ENCODE results near the gene CYP2S1. TPM values are rescaled to one million over a fixed set of nuclear protein-coding genes. Genes with fewer than 3 reads are reported as not detected.
"Not testable (repeated sequence)": the region's sequence is repeated elsewhere in the genome, so short reads cannot be mapped to it uniquely, and the experiment has no call there.

The CYP2S1 gene
- total and polyA plus RNA-seq, 9 of the 15 experiments (the other 6 are each of a cell fraction or from before 2014, with no cell fraction given) = 0.07 to 1.9 (median 0.41) TPM

DNA sequence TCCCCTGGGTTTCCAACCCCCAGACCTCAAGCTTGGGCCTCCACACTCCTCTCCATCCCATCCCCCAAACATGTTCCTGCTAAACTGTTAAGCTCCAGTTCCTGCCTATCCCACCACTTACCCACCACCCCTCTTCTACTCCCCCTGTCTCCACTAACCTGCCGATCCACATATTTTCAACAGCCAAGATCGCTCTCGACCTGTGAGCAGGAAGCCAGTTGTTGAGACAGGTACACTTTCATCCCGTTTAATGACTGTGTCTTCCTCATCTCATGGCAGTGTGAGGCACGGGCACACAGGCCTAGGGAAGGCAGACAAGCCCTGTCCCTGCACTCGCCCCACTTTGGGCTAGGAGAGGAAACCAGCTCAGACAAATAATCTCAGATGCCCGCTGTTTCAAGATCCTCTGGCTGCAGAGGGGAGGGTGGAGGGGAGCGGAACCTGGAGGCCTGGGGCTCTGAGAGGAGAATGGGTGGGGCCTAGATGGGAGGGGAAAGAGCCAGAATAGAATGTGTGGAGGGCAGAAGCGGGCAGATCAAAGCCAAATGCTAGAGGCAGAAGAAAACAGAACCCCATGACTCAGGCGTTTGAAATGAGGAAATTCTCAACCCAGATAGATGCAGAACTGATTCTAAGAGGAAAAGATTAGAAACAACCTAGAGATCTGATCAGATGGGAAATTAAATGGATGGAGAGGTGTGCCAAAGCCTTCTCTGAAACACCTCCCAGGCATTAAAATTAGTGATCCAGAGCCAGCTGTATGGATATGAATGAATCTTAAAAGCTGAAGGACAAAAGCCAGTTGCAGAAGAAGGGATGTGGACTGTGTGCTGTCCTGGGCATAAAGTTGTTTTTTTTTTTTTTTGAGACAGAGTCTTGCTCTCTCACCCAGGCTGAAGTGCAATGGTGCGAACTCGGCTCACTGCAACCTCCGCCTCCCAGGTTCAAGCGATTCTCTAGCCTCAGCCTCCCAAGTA, 16.9 kb upstream of the CYP2S1 start:
- WGBS (ENCODE audit: insufficient coverage, low coverage, missing lambda C conversion rate) = 6% methylated on average over 14 of the region's 14 CpGs
- Histone ChIP-seq H3K9ac (ENCODE audit: insufficient read depth in 1 of 2, low read depth in 2 of 2, low read length in 2 of 2) (no peak overlapping the region), H3K79me2 (ENCODE audit: control insufficient read depth, insufficient read depth, low read length) (no peaks in the 10 kb centered on the region), H3K27me3 (ENCODE audit: control insufficient read depth in 2 of 2, insufficient read depth in 2 of 2, low read length in 2 of 2) (peaks cover 4 to 21% of the 10 kb centered on the region in 2 experiments; a peak in 4 of 5 replicates), H3K36me3 (ENCODE audit: control insufficient read depth, insufficient read depth, low read length) (no peaks in the 10 kb centered on the region), H3K4me1 (replicated peaks in 1 of 2; ENCODE audit: control insufficient read depth in 2 of 2, insufficient read depth in 2 of 2, low read length in 2 of 2) (no peaks in the 10 kb centered on the region; a peak in 1 of 5 replicates), H2AFZ (ENCODE audit: low read depth, low read length) (no peak overlapping the region), H3K9me3 (replicated peaks; ENCODE audit: control insufficient read depth, insufficient read depth, low read depth, low read length) (no peaks in the 10 kb centered on the region), H3K9me1 (ENCODE audit: control insufficient read depth, insufficient read depth, low read length) (no peaks in the 10 kb centered on the region), H3K4me2 (ENCODE audit: insufficient read depth, low read length) (no peak overlapping the region), H3K4me3 (no peak overlapping the region), H4K20me1 (replicated peaks; ENCODE audit: control insufficient read depth, insufficient read depth, low read length) (no peaks in the 10 kb centered on the region), H3K27ac (ENCODE audit: extremely low read depth, low read depth, low read length) (no peak overlapping the region)
- ChIA-PET CTCF (ENCODE audit: low intra/inter-chr PET ratio) (no interaction called here), POLR2A (interaction anchor here (0.5 to 1.2 kb wide), 3 partner anchors 10 to 188 kb away, joined by 3 to 4 read pairs (median 3); partner anchors contain the start of gene B9D2)
- FAIRE-seq (no peak), DNase-seq (ENCODE audit: extremely low read depth in 1 of 4, low spot score in 3 of 4) (no peak), ATAC-seq (no peak)
- BruUV-seq (replicated peaks) = no TSS peak
- in situ Hi-C loops (cut with MboI) = no loop called here
- TF ChIP-seq NR2C1 (IDR thresholded peaks at IDR 0.05) (no peak), NR2C1 (tag; IDR thresholded peaks at IDR 0.05) (no peak), HNRNPK (IDR thresholded peaks at IDR 0.05; ENCODE audit: low read depth, low read length, poor library complexity, severe bottlenecking) (no peak)
- TF ChIP-seq, protein P1, sequence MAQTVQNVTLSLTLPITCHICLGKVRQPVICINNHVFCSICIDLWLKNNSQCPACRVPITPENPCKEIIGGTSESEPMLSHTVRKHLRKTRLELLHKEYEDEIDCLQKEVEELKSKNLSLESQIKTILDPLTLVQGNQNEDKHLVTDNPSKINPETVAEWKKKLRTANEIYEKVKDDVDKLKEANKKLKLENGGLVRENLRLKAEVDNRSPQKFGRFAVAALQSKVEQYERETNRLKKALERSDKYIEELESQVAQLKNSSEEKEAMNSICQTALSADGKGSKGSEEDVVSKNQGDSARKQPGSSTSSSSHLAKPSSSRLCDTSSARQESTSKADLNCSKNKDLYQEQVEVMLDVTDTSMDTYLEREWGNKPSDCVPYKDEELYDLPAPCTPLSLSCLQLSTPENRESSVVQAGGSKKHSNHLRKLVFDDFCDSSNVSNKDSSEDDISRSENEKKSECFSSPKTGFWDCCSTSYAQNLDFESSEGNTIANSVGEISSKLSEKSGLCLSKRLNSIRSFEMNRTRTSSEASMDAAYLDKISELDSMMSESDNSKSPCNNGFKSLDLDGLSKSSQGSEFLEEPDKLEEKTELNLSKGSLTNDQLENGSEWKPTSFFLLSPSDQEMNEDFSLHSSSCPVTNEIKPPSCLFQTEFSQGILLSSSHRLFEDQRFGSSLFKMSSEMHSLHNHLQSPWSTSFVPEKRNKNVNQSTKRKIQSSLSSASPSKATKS (CRISPR knock-in tag; IDR thresholded peaks at IDR 0.05) = no peak
- TF ChIP-seq, protein P2, sequence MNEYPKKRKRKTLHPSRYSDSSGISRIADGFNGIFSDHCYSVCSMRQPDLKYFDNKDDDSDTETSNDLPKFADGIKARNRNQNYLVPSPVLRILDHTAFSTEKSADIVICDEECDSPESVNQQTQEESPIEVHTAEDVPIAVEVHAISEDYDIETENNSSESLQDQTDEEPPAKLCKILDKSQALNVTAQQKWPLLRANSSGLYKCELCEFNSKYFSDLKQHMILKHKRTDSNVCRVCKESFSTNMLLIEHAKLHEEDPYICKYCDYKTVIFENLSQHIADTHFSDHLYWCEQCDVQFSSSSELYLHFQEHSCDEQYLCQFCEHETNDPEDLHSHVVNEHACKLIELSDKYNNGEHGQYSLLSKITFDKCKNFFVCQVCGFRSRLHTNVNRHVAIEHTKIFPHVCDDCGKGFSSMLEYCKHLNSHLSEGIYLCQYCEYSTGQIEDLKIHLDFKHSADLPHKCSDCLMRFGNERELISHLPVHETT (CRISPR knock-in tag; conservative IDR thresholded peaks at IDR 0.05 in 1 of 2, IDR thresholded peaks at IDR 0.05 in 1 of 2) = no peak
- intact Hi-C loops (cut with micrococcal nuclease) = no loop called here

DNA sequence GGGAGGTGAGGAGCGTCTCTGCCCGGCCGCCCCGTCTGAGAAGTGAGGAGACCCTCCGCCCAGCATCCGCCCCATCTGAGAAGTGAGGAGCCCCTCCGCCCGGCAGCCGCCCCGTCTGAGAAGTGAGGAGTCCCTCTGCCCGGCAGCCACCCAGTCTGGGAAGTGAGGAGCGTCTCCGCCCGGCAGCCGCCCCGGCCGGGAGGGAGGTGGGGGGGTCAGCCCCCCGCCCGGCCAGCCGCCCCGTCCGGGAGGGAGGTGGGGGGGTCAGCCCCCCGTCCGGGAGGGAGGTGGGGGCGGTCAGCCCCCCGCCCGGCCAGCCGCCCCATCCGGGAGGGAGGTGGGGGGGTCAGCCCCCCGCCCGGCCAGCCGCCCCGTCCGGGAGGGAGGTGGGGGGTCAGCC, 12.8 kb upstream of the CYP2S1 start:
- DNase-seq (ENCODE audit: extremely low read depth in 1 of 4, low spot score in 3 of 4); H3K79me2 ChIP-seq (ENCODE audit: control insufficient read depth, insufficient read depth, low read length); H3K4me2 ChIP-seq (ENCODE audit: insufficient read depth, low read length); BruUV-seq (replicated peaks); CTCF ChIA-PET (ENCODE audit: low intra/inter-chr PET ratio); ATAC-seq; H3K27ac ChIP-seq (ENCODE audit: extremely low read depth, low read depth, low read length); H3K36me3 ChIP-seq (ENCODE audit: control insufficient read depth, insufficient read depth, low read length); H3K9ac ChIP-seq (ENCODE audit: insufficient read depth in 1 of 2, low read depth in 2 of 2, low read length in 2 of 2); H3K9me3 ChIP-seq (replicated peaks; ENCODE audit: control insufficient read depth, insufficient read depth, low read depth, low read length); POLR2A ChIA-PET; H3K9me1 ChIP-seq (ENCODE audit: control insufficient read depth, insufficient read depth, low read length); H3K4me1 ChIP-seq (replicated peaks in 1 of 2; ENCODE audit: control insufficient read depth in 2 of 2, insufficient read depth in 2 of 2, low read length in 2 of 2); intact Hi-C loops (cut with micrococcal nuclease); H4K20me1 ChIP-seq (replicated peaks; ENCODE audit: control insufficient read depth, insufficient read depth, low read length); H3K4me3 ChIP-seq; FAIRE-seq; H2AFZ ChIP-seq (ENCODE audit: low read depth, low read length); in situ Hi-C loops (cut with MboI): not testable (repeated sequence)
- 36% methylated on average over 7 of the region's 34 CpGs for WGBS (ENCODE audit: insufficient coverage, low coverage, missing lambda C conversion rate)
- peaks cover 4 to 13% of the 10 kb centered on the region in 2 experiments; a peak in 4 of 5 replicates for H3K27me3 ChIP-seq (ENCODE audit: control insufficient read depth in 2 of 2, insufficient read depth in 2 of 2, low read length in 2 of 2)
